Retina (tissue), 1 donor: ENCODE measurements around the gene TRABD.
"Not testable (repeated sequence)": the region's sequence is repeated elsewhere in the genome, so short reads cannot be mapped to it uniquely, and the experiment has no call there.

ENCODE experiments used
- DNase-seq: peaks from one replicate; pipeline ENCODE4 v3.0.0-alpha.2; 2016

TRABD gene

DNA sequence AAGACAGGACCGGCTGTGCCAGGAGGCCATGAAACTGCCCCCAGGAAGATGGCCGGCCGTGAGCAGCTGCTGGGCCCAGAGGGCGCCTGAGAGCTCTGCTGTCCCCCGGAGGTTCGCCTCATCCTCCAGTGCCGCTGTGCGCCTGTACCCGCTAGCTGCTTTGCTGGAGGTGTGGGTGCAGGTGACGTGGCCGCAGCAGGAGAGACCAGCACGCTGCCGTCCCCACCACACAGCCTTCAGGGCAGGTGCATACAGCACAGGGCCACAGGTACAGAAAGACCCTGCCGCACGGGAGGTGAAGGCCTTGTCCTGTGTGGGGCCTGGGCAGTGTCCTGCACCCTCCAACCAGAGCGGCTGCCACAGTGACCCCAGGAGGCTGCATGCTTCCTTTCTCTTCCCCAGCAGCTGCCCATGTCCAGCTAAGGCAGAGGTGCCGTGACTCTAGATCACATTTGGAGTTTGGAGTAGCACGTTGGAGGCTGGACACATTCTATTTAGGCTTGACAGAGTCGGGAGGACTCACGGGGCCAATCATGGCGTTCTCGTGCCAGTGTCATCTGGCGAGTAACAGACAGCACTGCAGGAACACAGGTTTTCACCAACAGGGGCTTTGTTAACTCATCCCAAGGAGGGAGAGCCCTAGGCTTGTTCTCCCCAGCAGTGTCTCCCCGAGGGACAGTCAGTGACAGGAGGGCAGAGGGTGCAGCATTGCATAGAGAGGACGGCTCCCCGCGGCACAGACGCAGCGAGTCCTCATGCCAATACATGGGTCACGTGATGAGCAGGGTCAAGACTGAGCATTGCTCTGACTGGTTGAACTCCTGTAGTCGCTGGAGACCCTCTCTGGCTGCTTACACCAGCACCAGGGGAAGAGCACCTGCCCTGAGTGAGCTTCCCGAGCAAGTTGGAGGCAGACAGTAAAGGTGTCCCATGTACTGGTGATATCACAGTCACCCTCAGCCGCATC lies 33.9 kb upstream of the TRABD start:
- DNase-seq = no peak

DNA sequence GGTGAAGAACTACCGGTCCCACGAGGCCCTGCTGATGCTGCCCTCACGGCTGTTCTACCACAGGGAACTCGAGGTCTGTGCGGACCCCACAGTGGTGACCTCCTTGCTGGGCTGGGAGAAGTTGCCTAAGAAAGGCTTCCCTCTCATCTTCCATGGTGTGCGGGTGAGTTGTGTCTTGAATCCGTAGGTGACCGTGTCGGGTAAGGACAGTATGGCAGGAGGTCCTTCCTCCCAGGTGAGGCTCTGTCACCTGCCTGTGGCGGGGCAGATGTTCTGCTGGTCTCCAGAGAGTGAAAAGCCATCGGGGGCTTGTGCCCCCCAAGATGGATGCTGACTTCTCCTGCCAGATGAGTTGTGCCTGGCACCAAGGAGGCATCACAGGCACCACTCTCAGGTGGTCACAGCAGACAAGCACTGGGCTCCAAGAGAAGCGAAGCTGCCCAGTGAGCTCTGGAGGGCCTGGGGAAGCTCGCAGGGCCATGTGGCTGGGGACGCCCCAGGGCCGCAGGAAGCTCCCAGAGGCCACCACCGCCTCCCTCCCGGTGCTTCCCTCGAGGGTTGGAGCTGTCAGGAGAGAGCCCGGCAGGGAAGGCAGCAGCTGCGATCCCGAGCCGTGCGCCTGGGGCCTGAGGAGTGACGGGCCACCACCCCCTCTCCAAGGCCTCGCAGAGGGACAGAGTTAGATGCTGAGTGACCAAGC lies 32.5 kb upstream of the TRABD start:
- no peak for DNase-seq

DNA sequence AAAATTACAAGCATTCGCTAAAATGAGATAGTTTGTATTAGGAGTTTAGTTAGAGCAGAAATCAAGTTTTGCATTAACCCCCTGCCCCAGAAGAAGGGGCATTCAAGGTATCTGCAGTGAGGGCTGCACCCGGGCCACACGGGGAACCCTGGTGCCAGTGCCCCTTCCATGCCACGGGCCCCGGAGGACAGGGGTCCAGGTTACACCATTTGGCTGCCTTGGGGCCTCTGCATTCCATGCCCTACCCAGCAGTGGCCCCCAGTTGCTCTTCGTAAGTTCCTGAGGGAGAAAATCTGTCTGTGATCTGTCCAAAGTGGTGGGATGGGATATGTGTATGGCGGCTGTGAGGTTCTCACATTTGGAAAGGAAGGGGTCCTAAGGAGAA lies 32.0 kb upstream of the TRABD start:
- no peak for DNase-seq

DNA sequence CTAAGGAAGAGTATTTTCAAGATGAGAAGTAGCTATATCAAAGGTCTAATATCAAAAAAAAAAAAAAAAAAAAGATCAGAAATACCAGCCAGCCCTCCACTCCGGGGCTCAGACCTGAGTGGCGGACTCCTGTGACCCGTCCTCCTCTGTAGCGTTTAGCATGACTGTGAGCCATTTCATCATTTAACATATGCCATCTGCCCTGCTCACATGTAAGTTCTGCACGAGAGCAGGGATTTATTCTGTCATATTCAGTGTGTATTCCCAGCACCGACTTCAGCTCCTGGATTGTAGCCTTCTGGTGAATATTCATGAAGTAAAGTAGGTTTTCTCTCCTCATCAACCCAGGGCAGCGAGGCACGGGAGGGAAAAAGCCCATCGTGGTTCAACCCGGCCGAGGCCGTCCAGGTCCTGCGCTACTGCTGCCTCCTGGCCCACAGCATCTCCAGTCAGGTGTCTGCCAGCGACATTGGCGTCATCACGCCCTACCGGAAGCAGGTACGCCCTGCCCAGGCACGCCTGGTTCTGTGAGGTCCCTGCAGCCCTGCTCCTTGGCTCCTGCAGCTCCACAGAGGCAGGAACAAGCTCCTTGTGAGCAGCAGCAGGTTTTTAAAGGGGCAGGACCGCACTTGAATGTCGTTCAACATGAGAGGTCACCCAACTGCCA lies 27.9 kb upstream of the TRABD start:
- no peak for DNase-seq

DNA sequence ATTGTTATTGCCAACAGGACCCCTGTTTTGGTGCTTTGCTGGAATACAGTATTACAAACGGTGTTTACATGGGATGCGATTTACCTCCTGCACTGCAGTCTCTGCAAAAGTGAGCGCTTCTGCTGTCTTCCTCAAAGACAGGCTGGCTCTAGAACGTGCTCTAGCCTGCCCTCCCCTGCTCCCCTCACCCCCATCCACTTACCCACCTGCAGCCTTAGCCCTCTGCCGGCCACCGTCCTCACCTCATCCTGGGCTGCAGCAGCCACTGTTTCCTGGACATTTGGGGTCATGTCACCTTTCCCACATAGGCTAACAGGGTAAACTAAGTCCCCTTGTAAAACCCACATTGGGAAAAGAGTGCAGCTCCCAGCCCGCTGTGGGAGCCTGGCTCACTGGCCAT lies 24.8 kb upstream of the TRABD start:
- no peak for DNase-seq

DNA sequence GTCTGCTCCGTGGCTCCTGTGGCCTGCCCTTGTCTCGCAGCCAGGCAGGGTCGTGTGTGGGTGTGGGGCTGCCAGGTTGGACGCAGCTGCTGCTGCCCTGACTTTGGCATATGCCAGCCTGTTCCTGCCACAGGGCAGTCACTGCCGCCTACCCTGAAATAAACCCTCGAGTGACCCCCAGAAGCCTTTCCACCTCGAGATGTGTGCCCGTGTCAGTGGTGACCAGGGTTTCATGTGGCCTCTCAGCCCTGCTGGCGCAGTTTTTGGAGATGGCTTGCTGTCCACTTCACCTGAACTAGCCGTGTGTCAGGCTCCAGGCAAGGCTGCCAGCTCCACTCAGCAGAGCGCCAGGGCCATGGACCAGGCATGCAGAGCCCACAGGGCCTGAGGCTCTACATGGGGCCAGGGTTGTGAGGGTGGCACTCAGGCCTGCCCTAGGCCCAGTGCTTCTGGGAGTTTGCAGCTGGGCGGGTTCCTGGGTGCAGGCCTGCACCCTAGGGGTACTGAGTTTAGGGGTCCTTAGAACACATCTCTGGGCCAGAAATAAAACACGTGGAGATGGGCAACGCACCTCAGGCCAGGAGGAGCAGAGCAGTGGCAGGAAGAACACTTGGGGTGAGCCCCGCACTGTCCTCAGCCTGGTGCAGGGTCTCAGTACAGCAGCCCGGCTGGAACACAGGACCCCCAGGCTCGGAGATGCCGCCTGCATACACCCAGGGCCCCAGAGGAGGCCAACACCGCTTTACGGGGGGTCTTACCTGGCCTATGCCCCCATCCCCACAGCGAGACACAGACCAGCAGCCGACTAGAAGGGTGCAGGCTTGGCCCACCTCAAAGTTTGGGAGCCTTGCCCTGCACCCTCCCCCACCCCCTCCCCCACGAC lies 24.0 kb upstream of the TRABD start:
- no peak for DNase-seq

DNA sequence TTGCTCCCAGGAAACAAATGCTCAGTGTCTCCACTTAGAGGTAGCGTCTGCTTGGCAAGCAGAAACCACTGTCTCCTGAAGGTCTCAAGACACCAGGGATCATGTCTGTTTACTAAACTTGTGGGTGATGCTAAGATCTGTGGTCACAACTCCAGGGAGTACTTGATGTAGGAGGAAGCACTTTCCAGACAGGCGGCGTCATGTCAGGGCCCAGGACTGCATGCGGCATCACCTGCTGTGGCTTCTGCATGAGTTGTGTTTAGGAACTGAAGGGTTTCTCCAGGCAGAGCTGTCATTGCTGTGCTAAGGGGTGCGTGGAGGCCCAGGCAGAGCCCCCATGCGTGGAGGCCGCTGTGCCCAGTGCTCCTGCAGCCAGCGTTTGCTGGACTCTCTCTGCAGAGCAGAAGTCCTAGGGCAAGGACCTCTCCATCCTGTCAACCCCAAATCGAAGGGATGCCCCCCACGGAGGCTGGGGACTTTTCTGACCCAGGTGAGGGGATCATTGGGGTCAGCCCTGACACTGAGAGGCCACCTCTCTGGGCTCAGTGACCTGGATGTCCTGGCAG lies 23.2 kb upstream of the TRABD start:
- no peak for DNase-seq

DNA sequence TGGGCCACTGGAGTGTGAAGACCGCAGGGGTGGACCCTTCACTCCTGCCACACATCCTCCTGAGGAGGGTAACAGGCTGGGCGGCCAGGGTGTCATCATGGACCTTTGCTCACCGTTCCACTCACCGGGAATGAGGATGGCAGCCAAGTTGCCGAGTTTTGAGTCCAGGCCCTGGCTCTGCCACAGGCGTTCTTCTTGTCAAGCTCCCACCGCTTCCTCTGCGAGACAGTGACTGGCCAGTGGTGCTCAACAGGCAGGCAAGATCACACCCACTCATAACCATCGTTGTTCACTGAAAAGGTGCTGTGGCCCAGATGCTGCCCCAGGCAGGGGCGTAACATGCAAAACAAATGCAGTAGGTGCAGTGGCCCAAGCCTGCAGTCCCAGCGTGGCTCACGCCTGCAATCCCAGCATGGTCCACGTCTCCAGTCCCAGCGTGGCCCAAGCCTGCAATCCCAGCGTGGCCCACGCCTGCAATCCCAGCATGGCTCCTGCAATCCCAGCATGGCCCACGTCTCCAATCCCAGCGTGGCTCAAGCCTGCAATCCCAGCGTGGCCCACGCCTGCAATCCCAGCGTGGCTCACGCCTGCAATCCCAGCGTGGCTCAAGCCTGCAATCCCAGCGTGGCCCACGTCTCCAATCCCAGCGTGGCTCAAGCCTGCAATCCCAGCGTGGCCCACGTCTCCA lies 20.1 kb upstream of the TRABD start:
- DNase-seq = no peak

DNA sequence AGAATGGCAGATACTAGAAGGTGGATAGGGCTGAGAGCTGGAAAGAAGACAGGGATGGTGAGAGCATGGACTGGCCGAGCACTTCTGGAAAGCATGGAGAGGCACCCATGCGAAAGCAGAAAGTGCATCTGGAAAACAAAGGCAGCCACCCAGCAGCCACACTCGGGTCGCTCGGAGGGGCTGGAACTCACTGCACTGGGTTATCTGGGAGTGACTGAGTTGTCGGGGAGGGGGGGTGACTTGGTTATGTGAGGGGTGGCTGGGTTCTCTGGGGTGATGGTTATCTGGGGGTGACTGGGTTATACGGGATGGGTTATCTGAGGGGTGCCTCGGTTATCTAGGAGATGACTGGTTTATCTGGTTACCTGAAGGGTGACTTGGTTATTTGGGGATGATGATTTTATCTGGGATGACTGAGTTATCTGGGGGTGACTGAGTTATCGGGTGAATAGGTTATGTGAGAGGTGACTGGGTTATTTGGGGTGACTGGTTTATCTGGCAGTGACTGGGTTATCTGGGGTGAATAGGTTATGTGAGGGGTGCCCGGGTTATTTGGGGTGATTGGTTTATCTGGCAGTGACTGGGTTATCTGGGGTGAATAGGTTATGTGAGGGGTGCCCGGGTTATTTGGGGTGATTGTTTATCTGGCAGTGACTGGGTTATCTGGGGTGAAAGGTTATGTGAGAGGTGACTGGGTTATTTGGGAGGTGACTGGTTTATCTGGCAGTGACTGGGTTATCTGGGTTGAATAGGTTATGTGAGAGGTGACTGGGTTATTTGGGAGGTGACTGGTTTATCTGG lies 17.8 kb upstream of the TRABD start:
- no peak for DNase-seq

DNA sequence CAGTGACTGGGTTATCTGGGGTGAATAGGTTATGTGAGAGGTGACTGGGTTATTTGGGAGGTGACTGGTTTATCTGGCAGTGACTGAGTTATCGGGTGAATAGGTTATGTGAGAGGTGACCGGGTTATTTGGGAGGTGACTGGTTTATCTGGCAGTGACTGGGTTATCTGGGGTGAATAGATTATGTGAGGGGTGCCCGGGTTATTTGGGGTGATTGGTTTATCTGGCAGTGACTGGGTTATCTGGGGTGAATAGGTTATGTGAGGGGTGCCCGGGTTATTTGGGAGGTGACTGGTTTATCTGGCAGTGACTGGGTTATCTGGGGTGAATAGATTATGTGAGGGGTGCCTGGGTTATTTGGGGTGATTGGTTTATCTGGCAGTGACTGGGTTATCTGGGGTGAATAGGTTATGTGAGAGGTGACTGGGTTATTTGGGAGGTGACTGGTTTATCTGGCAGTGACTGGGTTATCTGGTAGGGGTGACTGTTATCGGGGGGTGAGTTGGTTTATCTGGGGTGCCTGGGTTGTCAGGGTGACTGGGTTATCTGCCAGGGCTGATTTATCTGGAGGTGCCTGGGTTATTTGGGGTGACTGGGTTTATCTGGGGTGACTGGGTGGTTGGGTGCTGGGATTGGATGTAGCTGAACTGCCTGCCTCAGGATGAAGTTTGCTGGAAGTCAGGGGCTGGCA lies 17.1 kb upstream of the TRABD start:
- not testable (repeated sequence) for DNase-seq

DNA sequence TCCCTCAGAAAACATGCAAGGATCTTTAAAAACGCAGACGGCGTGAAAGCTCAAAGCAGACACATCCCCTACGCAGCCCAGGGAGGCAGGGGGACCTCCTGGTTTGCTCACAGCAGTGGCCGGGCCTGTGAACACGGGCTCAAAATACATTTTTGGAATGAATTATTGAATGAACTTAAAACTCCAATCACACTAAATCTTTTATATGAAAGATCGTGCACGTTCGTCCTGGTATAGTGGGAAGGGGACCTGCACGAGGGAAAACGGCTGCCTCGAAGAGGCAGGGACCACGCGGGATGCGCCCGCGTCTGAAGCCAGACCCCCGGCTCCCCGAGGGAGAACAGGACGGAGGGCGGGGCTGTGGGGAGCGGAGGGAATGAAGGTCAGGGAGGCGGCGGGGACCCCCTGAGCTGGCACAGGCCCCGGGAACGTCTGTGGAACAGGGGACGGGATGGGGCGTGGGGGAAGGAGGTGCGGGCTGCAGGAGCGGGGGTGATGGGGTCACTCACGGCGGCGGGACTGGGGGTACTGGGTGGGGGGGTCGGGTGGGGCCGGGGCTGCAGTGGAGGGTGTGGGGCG lies 16.4 kb upstream of the TRABD start:
- peak; percentile 52 for DNase-seq

DNA sequence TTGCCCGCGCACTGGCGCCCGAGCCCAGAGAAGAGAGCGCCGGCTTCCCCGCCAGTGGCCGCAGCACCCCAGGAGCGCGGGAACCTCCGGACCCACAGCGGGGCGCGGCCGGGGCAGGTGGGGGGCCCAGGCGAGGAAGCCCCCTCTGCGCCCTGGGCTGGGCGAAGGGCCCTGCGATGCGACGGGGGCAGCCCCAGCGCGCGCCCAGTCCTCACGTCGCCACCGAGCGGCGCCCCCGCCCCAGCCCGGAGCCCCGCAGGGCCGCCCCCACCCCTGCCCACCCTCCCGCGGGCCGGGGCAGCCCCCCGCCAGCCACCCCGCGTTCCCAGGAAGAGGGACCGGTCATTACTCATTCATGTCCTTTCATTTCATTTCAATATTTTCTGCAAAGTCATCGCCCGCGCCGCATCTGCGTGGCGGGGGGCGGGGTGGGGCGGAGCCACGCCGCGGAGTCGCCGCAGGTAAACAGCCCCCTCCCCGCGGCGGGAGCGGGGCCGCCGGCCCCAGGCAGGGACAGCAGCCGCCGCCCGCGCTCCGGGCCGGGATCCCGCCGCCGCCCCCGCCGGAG lies 15.9 kb upstream of the TRABD start:
- DNase-seq = no peak

DNA sequence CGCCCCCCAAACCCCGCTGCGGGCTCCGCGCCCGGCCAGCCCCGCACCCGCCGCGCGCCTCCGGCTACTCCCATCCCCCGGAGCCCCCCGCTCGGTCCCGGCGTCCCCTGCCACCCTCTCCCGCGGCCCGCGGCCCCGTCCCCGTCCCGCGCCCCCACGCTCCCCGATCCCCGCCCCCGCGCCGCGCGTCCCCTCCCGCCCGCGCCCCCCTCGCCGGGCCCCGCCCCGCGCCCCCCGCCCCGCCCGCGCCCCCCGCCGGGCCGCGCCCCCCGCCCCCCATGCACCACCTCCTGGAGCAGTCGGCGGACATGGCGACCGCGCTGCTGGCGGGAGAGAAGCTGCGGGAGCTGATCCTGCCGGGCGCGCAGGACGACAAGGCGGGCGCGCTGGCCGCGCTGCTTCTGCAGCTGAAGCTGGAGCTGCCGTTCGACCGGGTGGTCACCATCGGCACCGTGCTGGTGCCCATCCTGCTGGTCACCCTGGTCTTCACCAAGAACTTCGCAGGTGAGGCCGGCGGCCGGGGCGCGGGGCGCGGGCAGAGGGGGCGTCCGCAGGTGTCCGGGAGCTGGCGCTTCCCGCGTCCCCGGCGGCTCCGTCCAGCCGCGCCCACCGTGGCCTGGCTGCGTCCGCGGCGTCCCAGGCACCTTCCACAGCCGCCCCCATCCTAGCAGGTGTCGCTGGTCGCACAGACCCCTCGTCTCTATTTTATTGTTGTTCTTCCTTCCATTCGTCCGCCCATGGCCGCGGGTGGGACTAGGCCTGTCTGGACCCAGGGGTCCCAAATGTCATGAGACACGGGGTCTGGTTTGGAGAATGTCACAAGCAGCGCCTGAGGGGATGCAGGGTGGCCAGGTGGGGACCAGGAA lies 15.0 kb upstream of the TRABD start, which contains the start of gene PANX2:
PANX2 (plus strand) TSS at position 279 of the 866 bp plus-strand sequence; CDS start at position 279, 0 bp downstream.
- DNase-seq = peak; percentile 63

DNA sequence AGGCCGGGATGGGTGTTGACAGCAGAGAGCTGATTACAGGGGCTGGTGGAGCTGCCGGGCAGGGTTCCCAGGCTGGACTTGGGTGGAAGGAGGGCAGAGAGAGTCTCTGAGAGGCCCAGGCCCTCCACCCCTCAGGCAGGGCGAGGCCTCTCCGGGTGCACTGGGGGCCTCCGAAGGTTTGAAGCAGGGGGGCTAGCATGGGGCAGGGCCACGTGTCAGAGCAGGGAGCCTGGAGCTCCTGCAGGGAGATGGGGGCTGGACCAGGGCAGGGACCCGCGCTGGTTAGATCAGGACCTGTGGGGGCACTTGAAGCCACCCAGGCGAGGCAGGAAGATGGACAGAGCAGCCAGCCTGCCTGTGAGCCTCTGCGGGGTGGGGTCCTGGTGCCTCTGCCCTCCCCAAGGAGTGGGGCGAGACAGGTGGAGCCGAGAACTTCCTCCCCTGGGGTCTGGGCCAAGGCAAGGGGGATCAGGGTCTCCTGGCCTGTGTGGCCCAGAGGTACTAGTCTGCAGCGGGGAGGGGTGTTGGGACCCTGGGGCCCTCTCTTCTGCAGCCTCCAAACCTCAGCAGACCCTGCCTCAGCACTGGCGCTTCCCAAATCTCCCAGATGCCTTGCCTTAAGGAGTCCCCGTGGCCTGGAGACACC lies 14.3 kb upstream of the TRABD start:
- no peak for DNase-seq

DNA sequence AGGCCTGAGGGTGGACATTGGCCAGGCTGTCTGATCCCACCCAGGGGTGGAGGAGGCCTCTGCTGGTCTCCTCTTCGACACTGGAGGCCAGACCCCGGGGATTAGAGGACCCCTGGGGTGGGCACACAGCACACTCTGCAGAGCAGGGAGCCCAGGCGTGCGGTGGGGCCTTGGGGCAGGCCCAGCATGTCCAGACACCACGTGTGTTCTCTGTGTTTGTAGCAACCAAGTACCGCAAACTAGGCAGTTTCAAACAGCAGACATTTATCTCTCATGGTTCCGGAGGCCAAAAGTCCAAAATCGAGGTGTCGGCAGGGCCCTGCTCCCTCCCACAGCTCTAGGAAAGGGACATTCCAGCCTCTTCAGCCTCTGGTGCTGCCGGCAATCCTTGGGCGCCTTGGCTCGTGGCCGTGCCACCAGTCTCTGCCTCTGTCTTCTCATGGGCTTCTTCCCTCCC lies 13.7 kb upstream of the TRABD start:
- DNase-seq = no peak

DNA sequence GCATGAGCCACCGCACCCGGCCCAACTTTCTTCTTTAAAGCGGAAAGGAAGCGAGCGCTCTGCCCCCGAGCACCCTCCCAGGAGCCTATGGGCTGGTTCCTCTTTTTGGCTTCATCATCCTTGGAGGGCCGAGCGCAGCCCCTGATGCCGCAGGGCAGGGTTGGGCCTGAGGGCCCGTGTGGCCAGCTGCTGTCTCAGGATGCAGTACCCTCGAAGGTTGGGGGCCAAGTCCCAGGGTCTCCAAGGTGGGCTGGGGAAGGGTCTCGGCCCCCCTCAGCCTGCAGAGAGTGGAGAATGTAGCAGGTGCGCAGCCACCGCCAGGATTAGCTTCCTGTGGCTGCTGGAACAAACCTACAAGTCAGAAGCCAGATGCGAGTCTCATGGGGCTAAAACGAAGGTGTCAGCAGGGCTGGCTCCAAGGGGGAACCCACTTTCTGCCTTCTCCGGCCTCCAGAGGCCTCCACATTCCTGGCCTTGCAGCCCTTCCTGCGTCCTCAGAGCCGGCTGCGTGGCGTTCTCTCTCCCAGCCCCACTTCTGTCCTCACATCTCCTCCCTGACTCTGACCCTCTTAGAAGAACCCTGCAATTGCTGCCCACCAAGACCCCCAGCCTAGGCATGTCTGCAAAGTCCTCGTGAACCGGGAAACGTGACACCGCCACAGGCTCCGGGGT lies 12.3 kb upstream of the TRABD start:
- no peak for DNase-seq

DNA sequence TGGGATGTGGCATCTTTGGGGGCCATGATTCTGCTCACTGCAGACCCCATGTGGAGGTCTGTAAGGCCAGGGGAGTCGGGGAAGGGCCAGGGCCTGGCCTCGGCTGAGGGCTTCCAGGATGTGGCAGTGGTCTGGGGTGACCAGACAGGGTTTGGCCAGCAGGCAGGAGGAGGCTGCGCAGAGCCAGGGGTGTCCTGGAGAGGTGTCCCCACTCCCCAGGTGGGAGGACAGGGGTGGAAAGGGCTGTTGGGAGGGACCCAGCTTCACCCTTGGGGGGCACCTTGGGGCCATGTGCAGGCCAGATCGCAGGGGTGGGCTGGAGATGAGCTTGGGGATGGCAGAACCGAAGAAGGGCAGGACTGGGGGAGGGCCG lies 11.7 kb upstream of the TRABD start:
- DNase-seq = no peak
